Ishikawa (cell line): Measurements from ENCODE around the gene ZNF783.

Experiments used
- CEBPB ChIP-seq: IDR thresholded peaks from 2 replicates; pipeline ENCODE4 v1.6.1; 2012
- CREB1 ChIP-seq: IDR thresholded peaks from 2 replicates; pipeline ENCODE4 v1.6.1; 2012; ENCODE audit warnings: low read depth
- EGR1 ChIP-seq: IDR thresholded peaks from 2 replicates; pipeline ENCODE4 v1.6.1; 2012
- EP300 ChIP-seq: IDR thresholded peaks from 2 replicates; pipeline ENCODE4 v1.6.1; 2012; ENCODE audit warnings: borderline replicate concordance
- FOXM1 ChIP-seq: IDR thresholded peaks from 2 replicates; pipeline ENCODE4 v1.6.1; 2012; ENCODE audit warnings: low read depth, borderline replicate concordance
- MAX ChIP-seq: IDR thresholded peaks from 2 replicates; pipeline ENCODE4 v1.6.1; 2012
- NFIC ChIP-seq: IDR thresholded peaks from 2 replicates; pipeline ENCODE4 v1.6.1; 2012
- RAD21 ChIP-seq: IDR thresholded peaks from 2 replicates; pipeline ENCODE4 v1.6.1; 2012; ENCODE audit warnings: low read depth
- REST ChIP-seq: IDR thresholded peaks from 2 replicates; pipeline ENCODE4 v1.6.1; 2012; ENCODE audit warnings: low read depth, mild to moderate bottlenecking
- TAF1 ChIP-seq: IDR thresholded peaks from 2 replicates; pipeline ENCODE4 v1.6.1; 2012; ENCODE audit warnings: low read depth, mild to moderate bottlenecking
- TCF12 ChIP-seq: IDR thresholded peaks from 2 replicates; pipeline ENCODE4 v1.6.1; 2012; ENCODE audit warnings: low read depth
- TEAD4 ChIP-seq: IDR thresholded peaks from 2 replicates; pipeline ENCODE4 v1.6.1; 2012
- USF1 ChIP-seq: IDR thresholded peaks from 2 replicates; pipeline ENCODE4 v1.6.1; 2012
- YY1 ChIP-seq: IDR thresholded peaks from 2 replicates; pipeline ENCODE4 v1.6.1; 2012; ENCODE audit warnings: low read depth
- ZBTB7A ChIP-seq: IDR thresholded peaks from 2 replicates; pipeline ENCODE4 v1.6.1; 2012; ENCODE audit warnings: low read depth

The ZNF783 gene

GRCh38 chr7:149266451-149266850, 4.5 kb downstream of the ZNF783 start:
- no peak for TF ChIP-seq MAX
- TF ChIP-seq EGR1 = no peak
- TF ChIP-seq ZBTB7A = no peak
- no peak for TF ChIP-seq FOXM1
- TF ChIP-seq TAF1 = no peak
- no peak for TF ChIP-seq TEAD4

GRCh38 chr7:149267733-149268132, 5.7 kb downstream of the ZNF783 start:
- TF ChIP-seq CEBPB = no peak
- no peak for TF ChIP-seq EP300
- no peak for TF ChIP-seq RAD21
- TF ChIP-seq REST = no peak
- no peak for TF ChIP-seq CREB1
- no peak for TF ChIP-seq TCF12
- TF ChIP-seq USF1 = no peak
- TF ChIP-seq NFIC = no peak
- no peak for TF ChIP-seq MAX
- no peak for TF ChIP-seq ZBTB7A

- TF ChIP-seq CREB1 (no peak), REST (no peak), CEBPB (no peak), NFIC (no peak), MAX (no peak), EGR1 (no peak), TCF12 (no peak), USF1 (no peak), TAF1 (no peak), ZBTB7A (no peak), RAD21 (no peak), EP300 (no peak), FOXM1 (no peak), YY1 (no peak)
Measured at GRCh38 chr7:149277871-149278270, 15.9 kb downstream of the ZNF783 start.

GRCh38 chr7:149278396-149278795, 16.4 kb downstream of the ZNF783 start:
- no peak for TF ChIP-seq REST
- TF ChIP-seq FOXM1 = no peak
- no peak for TF ChIP-seq RAD21
- no peak for TF ChIP-seq CREB1
- no peak for TF ChIP-seq USF1
- no peak for TF ChIP-seq TEAD4
- TF ChIP-seq EP300 = no peak
- no peak for TF ChIP-seq TAF1
- no peak for TF ChIP-seq CEBPB
- TF ChIP-seq TCF12 = no peak
- no peak for TF ChIP-seq ZBTB7A
- TF ChIP-seq YY1 = no peak
- TF ChIP-seq NFIC = no peak
- TF ChIP-seq MAX = no peak
- no peak for TF ChIP-seq EGR1
